Right cardiac atrium (tissue), 5 donors: ENCODE results near the gene FOXP4. TPM values are rescaled to one million over a fixed set of nuclear protein-coding genes. Genes with fewer than 3 reads are reported as not detected.

Experiments used
- ATAC-seq, 2 donors: fragments of 200-7000 bp; cut with Tn5 transposase; one replicate each; pipeline versions ENCODE4 v1.8.0 to v1.9.1; 2020; ENCODE audit warnings: moderate library complexity in 2 of 2, mild to moderate bottlenecking in 1 of 2
- DNase-seq, 3 donors: peaks; one replicate each; pipeline ENCODE4 v3.0.0-alpha.2; 2020
- H3K27ac ChIP-seq: one replicate; pipeline ENCODE4 v1.5.1; 2013; ENCODE audit warnings: mild to moderate bottlenecking, low read length, control low read depth, moderate library complexity
- H3K27me3 ChIP-seq: one replicate; pipeline ENCODE4 v1.6.1; 2013; ENCODE audit not compliant: control insufficient read depth, insufficient read depth
- H3K4me1 ChIP-seq: one replicate; pipeline ENCODE4 v1.6.1; 2013; ENCODE audit warnings: low read length; ENCODE audit not compliant: control insufficient read depth, insufficient read depth
- H3K4me3 ChIP-seq: one replicate; pipeline ENCODE4 v1.5.1; 2013; ENCODE audit warnings: low read length, control low read depth
- H3K9me3 ChIP-seq: one replicate; pipeline ENCODE4 v1.6.1; 2013; ENCODE audit warnings: low read length; ENCODE audit not compliant: control insufficient read depth
- WGBS: extraction: QIAGEN DNeasy Blood & Tissue Kit; methylation state at CpG from one replicate; pipeline ENCODE4 v1.1.7; 2013; 5-methylcytosine and 5-hydroxymethylcytosine counted together
- intact Hi-C, 4 donors: fragments of 100-400 bp; cut with DNase I; formaldehyde crosslinking; loops; one replicate each; pipeline versions ENCODE4 v1.11.0 to v1.14.0; 2022 to 2023
- polyA plus RNA-seq: library from polyadenylated mRNA; stranded (reverse); fragments of 200-250 nt; gene quantifications from one replicate; pipeline ENCODE4 v1.2.3, GENCODE V29; 2013
- total RNA-seq, 4 donors: library from RNA; stranded (reverse); fragmentation: NEBNext Ultra II Directional; extraction: Animal tissue kit (Norgen Biotek cat#: 25700); gene quantifications; one replicate each; pipeline ENCODE4 v1.2.1, GENCODE V29; 2021
- donor health status: healthy with polysubstance abuse.
- donor health status: DM: no; HTN: yes; CAD: no.
- donor health status: DM: no; HTN: no; CAD: no.
- donor health status: DM: no; HTN: yes; CAD: no; lungs with severe emphysema.
- donor health status: DM: yes; HTN: yes; CAD: no.

Gene FOXP4
- total and polyA plus RNA-seq, 5 donors, result 15.3 to 22.5 (median 21.8) TPM

GRCh38 chr6:41560431-41561192, 14.4 kb downstream of the FOXP4 start:
- ATAC-seq (peak; percentile 87 to 92), DNase-seq (peak; percentile 84 to 90 (median 88))
- Histone ChIP-seq H3K27me3 (no peaks in the 10 kb centered on the region), H3K4me1 (peaks cover 3% of the 10 kb centered on the region), H3K4me3 (peak overlapping the region; percentile 49), H3K9me3 (no peaks in the 10 kb centered on the region), H3K27ac (no peak overlapping the region)
- 15% methylated on average over 53 of the region's 53 CpGs for WGBS
- intact Hi-C loops, result no loop called here

- 91% methylated on average over 3 of the region's 3 CpGs for WGBS
- intact Hi-C loops, result no loop called here
- H3K4me3 ChIP-seq, result no peak overlapping the region
Measured at GRCh38 chr6:41561416-41561815, 15.2 kb downstream of the FOXP4 start.

DNA sequence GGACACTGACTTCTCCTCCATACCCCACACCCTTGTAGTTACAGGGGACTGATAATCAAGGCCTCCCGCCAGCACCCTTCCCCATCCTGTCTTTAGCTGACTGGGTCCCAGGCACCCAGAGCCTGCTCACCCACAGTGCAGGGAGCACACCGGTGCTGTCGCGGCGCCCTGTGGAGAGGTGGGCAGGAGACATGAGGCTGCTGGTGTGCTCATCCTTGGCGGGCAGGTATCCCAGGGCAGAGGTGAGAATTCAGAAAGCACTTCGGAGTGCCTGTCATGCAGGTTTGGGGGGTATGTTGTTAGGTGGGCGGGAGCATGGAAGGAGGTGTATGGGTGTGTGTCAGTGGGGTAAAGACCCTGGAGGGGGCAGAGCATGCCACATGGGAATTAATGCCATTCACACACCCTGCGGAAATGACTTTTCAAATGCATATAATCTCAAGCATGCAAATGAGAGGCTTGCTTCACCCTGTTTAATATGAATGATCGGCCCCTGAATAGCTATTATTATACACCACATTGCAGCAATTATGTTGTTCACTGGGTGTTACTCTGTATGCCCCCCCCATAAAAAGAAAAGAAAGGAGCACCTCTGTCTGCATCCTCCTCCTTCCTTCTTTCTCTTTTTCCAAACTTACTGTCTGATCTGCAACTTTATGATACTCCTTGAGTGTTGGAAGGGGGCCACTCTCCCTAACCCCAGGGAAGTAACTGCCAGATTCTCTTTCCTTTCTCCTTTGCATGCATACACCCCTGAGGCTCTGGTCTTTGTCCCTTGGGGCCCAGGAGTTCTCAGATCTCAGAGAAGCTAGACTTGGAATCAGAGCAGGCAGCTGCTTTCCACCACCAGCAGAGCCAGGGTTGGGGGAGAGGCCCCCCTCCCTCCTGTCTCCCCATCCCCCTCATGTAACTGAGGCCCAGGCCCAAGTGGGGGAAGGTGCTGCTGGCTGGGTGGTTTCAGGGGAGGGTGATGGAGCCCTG, 16.0 kb downstream of the FOXP4 start:
- Histone ChIP-seq H3K4me3 (no peak overlapping the region), H3K4me1 (peaks cover 6% of the 10 kb centered on the region), H3K9me3 (no peaks in the 10 kb centered on the region), H3K27ac (no peak overlapping the region), H3K27me3 (no peaks in the 10 kb centered on the region)
- intact Hi-C loops, result no loop called here
- ATAC-seq, result no peak
- 92% methylated on average over 10 of the region's 10 CpGs for WGBS
- DNase-seq, result no peak

More at GRCh38 chr6:41561416-41561815, 15.2 kb downstream of the FOXP4 start:
- H3K27me3 ChIP-seq, result no peaks in the 10 kb centered on the region
- no peaks in the 10 kb centered on the region for H3K9me3 ChIP-seq
- no peak overlapping the region for H3K27ac ChIP-seq
- peaks cover 3% of the 10 kb centered on the region for H3K4me1 ChIP-seq
- ATAC-seq (no peak), DNase-seq (no peak)

DNA sequence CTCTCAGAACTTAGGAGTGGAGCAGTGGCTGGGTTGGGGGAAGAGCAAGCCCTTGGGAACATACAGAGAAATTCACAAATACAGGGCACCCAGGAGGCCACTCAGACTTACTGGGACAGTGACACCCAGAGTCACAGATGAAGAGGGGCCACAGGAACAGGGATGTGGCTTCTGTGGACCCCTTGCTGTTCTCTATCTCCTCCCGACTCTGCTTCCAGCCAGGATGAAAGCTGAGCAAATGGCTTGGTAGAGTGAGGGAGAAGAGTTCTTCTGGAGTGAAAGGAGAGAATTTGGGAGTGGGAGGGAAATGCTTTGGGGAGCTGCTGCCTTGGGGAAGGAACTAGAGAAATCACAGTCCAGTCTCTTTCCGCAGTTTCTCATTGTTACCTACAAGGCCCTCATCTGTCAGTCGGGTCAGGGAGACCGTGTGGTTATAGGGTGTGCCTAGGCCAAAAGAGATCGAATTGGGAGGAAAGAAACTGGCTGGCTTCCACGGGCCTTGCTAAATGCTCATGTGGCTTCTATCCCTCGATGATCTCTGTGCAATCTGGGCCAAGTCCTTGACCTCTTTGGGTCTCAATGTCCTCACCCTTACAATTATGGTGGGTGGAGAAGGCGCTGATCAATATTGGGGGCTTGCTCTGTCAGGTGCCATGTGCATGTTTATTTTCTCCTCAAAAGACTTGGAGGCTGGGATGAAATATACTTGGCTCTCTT, 17.0 kb downstream of the FOXP4 start:
- Histone ChIP-seq H3K27me3 (no peaks in the 10 kb centered on the region), H3K4me3 (no peak overlapping the region), H3K4me1 (peaks cover 6% of the 10 kb centered on the region), H3K27ac (no peak overlapping the region), H3K9me3 (no peaks in the 10 kb centered on the region)
- 64% methylated on average over 8 of the region's 8 CpGs for WGBS
- intact Hi-C loops, result no loop called here
- no peak for ATAC-seq
- no peak for DNase-seq

DNA sequence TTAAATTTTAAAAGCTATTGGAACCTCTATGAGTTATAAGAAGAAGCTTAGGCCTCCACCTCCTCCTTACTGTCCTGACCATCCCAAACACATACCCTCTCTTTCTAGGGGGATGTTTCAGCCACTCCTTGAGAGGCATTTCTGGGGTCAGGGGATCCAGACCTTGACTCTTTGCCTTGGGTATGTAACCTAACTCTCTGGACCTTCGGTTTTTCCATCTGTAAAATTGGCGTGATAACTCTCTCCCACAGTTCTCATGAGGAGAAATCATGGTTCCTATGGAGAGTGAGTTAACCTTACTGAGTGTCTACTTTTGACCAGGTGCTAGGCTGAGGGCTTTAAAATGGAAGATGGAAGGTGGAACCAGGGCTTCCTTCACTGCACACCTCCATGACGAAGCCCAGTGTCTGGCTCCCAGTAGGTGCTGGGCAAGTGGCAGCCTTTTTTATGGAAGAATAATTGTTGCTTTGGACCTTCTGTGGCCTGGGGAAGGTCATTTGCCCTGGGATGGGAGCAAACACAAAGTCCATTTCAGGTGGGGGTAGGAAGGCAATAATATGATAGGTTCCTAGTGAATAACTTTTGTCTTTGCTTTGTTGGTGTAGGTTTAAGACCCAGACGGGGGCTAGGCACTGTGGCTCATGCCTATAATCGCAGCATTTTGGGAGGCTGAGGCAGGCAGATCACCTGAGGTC, 18.4 kb downstream of the FOXP4 start:
- Histone ChIP-seq H3K4me3 (no peak overlapping the region), H3K27ac (no peak overlapping the region), H3K4me1 (peaks cover 13% of the 10 kb centered on the region), H3K9me3 (no peaks in the 10 kb centered on the region), H3K27me3 (no peaks in the 10 kb centered on the region)
- 97% methylated on average over 5 of the region's 5 CpGs for WGBS
- intact Hi-C loops, result no loop called here
- no peak for ATAC-seq
- no peak for DNase-seq

GRCh38 chr6:41565701-41566100, 19.5 kb downstream of the FOXP4 start:
- ATAC-seq, result no peak
- no peaks in the 10 kb centered on the region for H3K27me3 ChIP-seq

GRCh38 chr6:41566961-41567360, 20.8 kb downstream of the FOXP4 start:
- intact Hi-C loops, result no loop called here
- WGBS, result 94% methylated on average over 1 of the region's 1 CpG
- H3K4me3 ChIP-seq, result no peak overlapping the region
- ATAC-seq, result no peak
- H3K4me1 ChIP-seq, result peaks cover 13% of the 10 kb centered on the region
- no peaks in the 10 kb centered on the region for H3K27me3 ChIP-seq
- peak overlapping the region; percentile 31 for H3K27ac ChIP-seq
- no peaks in the 10 kb centered on the region for H3K9me3 ChIP-seq
- DNase-seq, result no peak

More at GRCh38 chr6:41565701-41566100, 19.5 kb downstream of the FOXP4 start:
- H3K4me1 ChIP-seq, result peaks cover 13% of the 10 kb centered on the region
- WGBS, result 96% methylated on average over 13 of the region's 13 CpGs
- H3K4me3 ChIP-seq, result no peak overlapping the region
- no peak for DNase-seq
- intact Hi-C loops, result no loop called here
- no peaks in the 10 kb centered on the region for H3K9me3 ChIP-seq
- no peak overlapping the region for H3K27ac ChIP-seq

- peaks cover 15% of the 10 kb centered on the region for H3K4me1 ChIP-seq
- no peak for ATAC-seq
- intact Hi-C loops, result no loop called here
- DNase-seq, result no peak
- no peaks in the 10 kb centered on the region for H3K27me3 ChIP-seq
- H3K9me3 ChIP-seq, result no peaks in the 10 kb centered on the region
- no peak overlapping the region for H3K27ac ChIP-seq
- H3K4me3 ChIP-seq, result no peak overlapping the region
- 68% methylated on average over 1 of the region's 1 CpG for whole genome bisulfite sequencing
Measured at GRCh38 chr6:41567684-41568083, 21.5 kb downstream of the FOXP4 start.

GRCh38 chr6:41568202-41568584, 22.0 kb downstream of the FOXP4 start:
- Histone ChIP-seq H3K4me1 (peaks cover 15% of the 10 kb centered on the region), H3K9me3 (no peaks in the 10 kb centered on the region), H3K4me3 (no peak overlapping the region), H3K27ac (peak overlapping the region; percentile 73), H3K27me3 (no peaks in the 10 kb centered on the region)
- intact Hi-C loops, result no loop called here
- DNase-seq, result no peak
- ATAC-seq, result no peak
- 92% methylated on average over 6 of the region's 6 CpGs for WGBS

GRCh38 chr6:41568585-41569384, 22.6 kb downstream of the FOXP4 start:
- Histone ChIP-seq H3K9me3 (no peaks in the 10 kb centered on the region), H3K27ac (peak overlapping the region; percentile 73), H3K4me1 (peaks cover 15% of the 10 kb centered on the region), H3K4me3 (no peak overlapping the region), H3K27me3 (no peaks in the 10 kb centered on the region)
- DNase-seq (peak in 2 of 3 donors; percentile 42 to 68), ATAC-seq (peak; percentile 41 to 64)
- 73% methylated on average over 13 of the region's 13 CpGs for WGBS
- intact Hi-C loops, result no loop called here
